ENCODE measurements around the gene RSPH3.
A peak's percentile ranks its signal among the peaks of the same experiment; 100 is the strongest.
"Not testable (repeated sequence)": the region's sequence is repeated elsewhere in the genome, so short reads cannot be mapped to it uniquely, and the experiment has no call there.

The RSPH3 gene

DNA sequence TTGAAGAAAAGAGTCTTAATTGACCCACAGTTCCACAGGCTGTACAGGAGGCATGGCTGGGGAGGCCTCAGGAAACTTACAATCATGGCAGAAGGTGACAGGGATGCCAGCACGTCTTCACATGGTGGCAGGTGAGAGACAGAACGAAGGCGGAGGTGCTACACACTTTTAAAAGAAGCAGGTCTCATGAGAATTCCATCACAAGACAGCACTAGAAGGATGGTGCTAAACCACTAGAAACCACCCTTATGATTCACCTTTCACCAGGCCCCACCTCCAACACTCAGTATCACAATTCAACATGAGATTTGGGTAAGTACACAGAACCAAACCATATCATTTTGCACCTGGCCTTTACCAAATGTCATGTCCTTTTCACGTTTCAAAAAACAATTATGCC is 23.9 kb upstream of the RSPH3 start:
- DNase-seq = peak; percentile 42

DNA sequence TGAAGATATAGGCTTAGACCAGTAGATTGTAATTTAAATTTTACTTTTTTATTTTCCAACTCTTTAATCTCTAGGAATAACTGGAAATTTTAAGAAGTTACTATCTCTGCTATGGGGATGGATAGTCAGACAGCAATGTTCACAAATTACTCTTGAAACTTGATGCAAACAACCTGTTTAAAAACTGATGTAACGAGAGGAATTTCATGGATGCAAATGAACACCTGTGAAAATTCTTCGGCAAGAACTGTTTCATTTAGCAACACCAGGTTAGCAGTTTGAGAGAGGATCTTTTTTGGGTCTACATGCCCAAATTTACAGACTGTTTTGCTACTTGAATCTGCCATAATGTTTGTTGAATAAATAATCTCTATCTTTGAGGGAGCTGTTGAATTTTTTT is 20.0 kb upstream of the RSPH3 start:
- DNase-seq = no peak

DNA sequence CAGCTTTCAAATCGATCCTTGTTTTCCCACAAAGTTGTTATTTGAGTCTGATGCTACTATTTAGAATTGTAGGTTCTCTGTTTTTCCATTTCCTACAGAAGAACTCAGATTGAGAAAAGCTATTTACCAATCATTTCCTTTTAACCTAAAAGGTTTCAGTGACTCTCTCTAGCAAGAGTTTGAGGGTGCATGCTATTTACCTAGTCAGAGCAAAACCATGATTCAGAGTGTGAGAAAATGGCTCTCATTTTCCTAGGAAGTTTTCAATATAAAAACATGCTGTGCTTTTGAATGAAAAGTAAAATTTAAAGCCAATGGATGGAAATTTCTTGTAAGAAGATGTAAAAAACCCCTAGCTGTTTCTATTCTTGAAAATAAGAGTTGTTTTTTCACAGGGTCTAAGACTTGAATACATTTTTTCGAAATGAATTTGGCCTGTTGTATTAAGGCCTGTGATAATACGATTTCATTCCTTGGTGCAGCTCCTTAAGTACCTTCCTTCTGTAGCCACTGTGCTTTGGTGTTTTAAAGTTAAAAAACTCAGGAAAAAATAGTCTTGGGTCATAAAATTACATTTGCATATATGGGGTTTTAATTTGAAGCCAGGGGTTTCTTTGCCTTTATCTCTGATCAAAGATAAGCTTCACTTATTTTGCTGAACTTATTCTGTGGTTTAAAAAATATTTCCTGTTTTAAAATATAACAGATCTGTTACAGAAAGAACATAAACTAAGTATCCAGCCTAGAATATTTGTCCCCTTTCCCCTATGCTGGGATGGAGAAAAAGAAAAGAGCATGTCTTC is 18.0 kb upstream of the RSPH3 start:
- no peak for DNase-seq

DNA sequence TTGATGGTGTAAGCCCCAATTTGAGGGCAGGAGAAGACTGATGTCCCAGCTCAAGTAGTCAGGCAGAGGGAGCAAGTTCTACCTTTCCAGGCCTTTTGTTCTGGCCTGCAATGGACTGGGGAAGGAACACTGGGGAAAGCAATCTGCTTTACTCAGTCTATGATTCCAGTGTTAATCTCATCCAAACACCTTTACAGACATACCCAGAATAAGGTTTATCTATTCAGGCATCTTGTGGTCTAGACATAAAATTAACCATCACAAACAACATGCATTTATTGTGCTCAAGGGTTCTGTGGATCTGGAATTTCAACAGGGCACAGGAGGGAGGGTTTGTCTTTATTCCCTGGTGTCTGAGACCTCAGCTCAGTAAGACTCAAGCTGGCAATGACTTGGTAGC is 14.4 kb upstream of the RSPH3 start:
- DNase-seq = no peak

DNA sequence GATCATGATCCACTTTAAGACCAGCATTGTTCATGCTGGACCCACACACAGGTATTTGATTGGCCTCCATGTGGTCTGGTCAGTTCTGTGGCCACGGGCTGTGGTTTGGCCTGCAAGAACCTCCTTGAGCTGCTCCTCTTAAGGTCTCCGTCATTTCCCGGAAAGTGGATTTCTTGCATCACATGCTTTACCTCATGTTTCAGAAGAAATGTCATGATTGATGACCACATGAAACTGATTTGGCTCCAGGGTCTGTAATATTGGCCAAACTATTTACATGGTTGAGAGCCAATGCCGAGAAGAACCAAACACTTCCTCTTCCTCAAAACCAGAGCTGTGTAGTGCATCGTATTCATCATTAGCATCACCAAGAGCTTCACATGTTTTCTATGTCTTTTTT is 13.2 kb upstream of the RSPH3 start:
- no peak for DNase-seq

DNA sequence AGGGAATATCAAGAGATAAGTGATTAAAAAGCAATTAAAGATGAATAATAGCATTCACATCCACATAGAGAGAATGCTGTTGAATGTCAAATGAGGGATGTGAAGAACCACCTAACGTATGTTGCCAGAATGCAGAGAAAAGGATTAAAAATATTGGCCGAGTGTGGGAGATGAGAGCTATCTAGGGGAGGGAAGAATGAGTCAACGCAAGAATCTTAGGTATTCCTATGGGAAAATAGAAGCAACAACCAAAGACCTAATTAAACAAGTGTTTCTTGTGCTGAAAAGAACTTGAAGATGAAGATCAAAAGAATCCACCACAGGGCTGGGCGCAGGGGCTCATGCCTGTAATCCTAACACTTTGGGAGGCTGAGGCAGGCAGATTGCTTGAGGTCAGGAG is 12.2 kb upstream of the RSPH3 start:
- DNase-seq = no peak

DNA sequence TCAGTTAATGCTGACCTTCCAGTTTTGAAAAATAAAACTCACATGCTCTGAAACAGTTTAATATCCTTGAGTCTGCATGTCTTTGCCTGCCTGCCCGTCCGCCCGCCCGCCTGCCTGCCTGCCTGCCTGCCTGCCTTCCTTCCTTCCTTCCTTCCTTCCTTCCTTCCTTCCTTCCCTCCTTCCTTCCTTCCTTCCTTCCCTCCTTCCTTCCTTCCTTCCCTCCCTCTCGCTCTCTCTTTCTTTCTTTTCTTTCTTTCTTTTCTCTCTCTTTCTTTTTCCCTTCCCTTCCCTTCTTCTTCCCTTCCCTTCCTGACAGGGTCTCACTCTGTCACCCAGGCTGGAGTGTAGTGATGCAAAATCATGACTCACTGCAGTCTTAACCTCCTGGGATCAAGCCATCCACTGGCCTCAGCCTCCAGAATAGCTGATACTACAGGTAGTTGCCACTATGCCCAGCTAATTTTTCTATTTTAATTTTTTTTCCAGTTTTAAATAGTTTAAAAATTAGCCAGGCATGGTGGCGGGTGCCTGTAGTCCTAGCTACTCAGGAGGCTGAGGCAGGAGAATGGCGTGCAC is 10.1 kb upstream of the RSPH3 start:
- DNase-seq = not testable (repeated sequence)

DNA sequence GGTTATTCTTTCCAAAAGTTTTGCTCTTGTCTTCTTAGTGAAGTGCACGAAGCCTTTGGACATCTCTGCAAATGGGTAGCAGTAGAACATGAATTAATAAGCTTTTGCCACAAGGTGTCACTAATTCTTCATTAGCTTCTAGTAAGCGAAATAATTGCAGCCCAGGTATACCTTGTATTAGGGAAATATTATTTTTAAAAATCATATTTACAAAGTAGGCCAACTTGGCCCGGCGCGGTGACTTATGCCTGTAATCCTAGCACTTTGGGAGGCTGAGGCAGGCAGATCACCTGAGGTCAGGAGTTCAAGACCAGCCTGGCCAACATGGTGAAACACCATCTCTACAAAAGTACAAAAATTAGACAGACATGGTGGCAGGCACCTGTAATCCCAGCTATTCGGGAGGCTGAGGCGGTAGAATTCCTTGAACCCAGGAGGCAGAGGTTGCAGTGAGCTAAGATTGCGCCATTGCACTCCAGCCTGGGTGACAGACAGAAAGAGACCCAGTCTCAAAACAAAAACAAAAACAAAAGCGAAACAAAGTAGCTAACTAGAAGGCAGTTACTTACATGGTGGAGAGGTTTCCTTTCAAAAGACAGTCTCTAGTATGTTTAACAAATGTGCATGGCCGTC is 8.8 kb upstream of the RSPH3 start:
- DNase-seq = no peak

DNA sequence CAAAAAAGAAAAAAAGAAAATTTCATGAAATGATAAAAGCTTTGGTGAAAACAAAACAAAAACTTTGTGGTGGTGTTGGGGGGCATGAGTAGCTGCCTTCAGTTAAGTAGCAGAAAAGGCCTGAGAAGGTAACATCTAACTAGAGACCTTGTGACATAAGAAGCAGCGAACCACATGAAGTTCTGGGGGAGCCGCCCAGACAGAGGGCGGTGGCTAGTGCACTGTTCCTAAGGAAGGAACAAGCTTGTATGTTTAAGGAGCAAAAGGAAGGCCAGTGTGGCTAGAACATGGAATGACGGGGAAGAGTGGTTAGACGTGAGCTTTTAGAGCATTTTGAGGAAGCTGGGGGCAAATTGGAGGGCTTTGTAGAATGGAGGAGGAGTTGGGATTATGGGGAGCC is 7.5 kb upstream of the RSPH3 start:
- no peak for DNase-seq

DNA sequence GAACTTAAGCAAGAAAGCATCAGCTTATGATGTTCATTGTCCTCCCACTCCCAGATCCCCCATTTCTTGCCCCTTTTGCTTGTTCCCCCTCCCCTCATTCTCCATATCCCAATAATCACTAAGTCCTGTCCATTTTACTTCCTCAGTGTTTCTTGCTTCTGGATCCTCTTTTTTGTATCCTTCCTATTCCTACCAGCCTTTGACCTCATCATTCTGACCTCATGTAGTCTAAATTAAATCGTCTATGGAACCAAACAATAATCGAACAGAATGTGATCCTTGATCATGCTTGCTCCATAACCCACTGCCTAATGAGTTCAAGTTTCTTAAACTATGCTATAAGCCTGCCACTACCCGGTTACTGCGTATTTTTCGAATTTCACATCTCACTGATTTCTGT is 5.4 kb upstream of the RSPH3 start:
- no peak for DNase-seq

DNA sequence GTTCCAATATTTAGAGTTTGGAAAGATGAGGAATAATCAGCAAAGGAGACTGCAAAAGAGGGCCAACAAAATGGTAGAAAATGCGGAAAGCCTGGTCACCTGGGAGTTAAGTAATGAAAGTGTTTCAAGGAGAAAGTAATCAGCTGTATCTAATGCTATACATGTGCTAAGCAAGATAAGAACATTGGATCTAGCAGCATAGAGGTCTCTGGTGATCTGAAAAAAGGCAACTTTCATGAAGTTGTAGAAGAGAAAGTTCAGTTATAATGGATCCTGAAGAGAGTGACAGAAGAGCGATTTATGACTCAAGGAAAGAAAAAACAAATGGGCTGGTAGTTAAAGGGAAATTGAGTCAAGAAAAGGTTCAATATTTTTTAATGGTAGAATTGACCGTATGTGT is 4.6 kb upstream of the RSPH3 start:
- DNase-seq = no peak

DNA sequence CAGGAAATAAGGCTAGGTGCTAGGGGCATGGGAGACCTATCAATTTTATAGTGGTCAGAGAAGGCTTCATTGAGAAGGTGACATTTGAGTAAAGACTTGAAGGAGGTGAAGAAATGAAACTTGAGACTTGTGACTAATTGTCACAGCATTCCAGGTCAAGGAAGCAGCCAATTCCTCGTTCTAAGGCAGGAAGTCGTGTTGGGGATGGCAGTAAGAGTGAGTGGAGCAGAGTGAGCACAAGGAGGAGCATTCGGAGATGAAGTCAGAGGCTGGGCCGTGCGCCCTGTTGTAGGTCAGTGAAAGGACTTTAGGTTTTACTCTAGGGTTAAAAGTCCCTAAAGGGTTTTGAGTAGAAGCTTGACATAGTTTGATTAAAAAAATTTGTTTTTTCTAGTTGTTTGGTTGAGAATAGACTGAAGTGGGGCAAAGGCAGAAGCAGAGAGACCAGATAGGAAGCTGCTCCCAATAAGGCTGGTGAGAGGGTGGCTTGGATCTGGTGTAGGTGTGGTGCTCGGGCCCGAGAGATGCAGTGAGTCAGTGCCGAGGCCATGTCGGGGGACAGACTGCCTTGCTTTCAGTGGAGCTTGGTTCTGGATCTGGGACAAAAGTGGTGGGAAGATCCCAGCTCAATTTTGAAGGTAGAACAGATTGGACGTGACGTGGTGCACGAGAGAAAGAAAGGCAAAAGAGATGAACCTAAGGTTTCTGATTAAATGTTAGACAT is 2.6 kb upstream of the RSPH3 start:
- no peak for DNase-seq

DNA sequence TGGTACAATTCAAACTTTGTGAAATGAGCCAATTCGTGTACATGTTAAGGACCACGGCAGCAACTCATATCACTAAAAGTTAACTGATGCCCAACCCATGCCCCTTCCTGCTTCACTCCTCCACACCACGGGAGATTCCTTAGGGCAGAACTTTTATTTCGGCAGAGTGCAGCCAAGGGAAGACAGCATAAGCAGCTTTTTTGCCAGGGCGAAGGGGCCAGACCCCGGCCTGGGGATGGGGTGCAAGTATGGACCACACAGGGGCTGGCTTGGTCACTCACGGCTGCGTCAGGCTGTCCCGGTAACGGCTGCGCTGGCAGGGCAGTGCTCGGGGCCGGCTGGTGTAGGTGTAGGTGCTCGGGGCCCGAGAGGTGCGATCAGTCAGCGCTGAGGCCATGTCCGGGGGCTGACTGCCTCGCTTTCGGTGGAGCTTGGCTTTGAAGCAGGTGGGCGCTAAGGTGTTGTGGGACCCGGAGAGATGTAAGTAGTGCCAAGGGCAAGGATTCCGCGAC is 792 bp downstream of the RSPH3 start:
- DNase-seq = no peak

DNA sequence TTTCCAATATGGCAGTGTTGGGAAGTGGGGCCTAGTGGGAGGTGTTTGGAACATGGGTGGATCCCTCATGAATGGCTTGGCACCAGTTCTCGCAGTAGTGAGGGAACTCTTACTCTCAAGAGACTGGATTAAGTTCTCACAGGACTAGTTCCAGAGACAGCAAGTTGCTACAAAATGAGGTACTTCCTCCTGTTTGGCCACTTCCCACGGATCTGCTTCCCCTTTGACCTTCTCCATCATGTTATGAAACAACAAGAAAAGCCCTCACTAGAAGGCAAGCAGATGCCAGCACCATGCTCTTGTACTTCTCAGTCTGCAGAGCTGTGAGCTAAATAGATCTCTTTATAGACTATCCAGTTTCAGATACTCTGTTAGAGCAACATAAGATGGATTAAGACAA is 3.1 kb downstream of the RSPH3 start:
- no peak for DNase-seq

DNA sequence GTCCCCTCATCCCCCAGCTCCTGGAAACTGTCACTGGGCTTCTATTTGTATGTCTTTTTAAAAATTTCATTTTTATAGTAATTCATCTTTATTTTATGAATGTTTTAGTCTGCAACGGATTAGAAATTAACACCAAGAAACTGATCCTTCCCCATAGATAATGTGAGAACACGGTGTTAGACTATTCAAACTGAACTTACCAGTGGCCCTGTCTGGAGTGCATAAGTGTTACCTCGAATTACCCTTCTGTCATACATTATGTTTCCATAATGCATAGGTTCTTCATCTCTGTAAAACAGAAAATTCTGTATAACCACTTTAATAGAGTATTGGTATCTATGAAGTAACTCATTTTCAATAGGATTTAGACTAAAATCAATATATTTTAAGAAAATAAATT is 6.4 kb downstream of the RSPH3 start:
- no peak for DNase-seq

DNA sequence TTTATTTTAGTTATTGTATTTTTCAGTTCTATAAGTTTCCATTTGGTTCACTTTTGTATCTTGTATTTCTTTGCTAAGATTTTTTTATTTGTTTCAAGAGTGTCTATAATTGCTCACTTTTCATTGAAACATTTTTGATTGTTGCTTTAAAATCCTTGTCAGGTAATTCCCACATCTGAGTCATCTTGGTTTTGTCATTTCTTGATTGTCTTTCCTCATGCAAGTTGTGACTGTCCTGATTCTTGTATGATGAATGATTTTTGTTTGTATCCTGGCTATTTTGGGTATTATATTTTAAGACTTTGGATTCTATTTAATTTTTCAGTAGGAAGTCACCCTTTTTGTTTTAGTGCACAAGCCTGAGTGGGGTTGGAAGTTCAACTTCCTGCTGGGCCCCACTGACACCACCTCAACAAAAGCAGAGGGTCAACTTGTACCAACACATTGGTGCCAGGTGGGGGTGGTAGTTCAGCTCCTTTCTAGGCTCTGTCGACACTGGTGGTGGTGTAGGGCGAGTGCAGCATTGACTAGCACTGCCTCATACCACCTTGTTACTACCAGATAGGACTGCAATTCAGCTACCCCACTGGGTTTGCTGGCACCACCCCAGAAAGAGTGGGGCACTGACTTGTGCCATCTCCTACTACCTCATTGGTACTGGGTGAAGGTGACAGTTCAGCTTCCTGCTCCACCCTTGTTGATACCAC is 8.8 kb downstream of the RSPH3 start:
- DNase-seq = peak; percentile 11

DNA sequence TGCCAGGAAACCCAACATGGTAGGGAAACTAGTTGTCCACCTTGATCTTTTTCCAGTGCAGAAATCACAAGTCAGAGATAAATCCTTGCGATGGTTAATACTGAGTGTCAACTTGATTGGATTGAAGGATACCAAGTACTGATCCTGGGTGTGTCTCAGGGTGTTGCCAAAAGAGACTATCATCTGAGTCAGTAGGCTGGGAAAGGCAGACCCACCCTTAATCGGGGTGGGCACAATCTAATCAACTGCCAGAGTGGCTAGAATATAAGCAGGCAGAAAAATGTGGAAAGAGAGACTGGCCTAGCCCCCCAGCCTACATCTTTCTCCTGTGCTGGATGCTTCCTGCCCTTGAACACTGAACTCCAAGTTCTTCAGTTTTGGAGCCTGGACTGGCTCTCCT is 10.3 kb downstream of the RSPH3 start:
- not testable (repeated sequence) for DNase-seq

DNA sequence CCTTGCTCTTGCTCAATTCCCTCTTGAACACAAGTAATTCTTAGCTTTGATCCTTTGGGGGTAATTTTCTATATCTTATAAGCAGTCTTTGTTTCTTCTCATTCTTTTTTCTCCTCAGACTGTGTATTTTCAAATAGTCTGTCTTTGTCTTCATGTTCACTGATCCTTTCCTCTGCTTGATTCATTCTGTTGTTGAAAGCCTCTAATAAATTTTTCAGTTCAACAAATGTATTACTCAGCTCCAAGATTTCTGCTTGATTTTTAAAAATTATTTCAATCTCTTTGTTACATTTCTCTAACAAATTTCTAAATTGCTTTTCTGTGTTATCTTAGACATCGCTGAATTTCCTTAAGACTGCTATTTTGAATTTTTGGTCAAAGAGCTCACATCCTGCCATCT is 11.5 kb downstream of the RSPH3 start:
- DNase-seq = no peak

DNA sequence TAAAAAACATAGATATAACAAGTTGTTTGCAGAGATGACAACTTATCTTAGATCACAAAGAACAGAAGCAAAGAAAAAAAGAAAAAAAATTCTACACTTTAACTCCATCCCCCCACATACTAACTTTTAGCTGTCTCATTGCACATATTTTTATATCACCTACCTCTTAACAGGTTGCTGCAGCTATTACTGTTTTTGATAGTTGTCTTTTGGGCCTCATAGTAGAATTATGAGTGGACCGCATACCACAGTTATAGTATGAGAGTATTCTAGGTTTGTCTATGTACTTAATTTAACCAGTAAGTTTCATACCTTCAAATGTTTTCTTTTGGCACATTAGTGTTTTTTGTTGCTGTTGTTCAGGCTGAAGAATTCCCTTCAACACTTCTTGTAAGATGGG is 12.3 kb downstream of the RSPH3 start:
- no peak for DNase-seq

DNA sequence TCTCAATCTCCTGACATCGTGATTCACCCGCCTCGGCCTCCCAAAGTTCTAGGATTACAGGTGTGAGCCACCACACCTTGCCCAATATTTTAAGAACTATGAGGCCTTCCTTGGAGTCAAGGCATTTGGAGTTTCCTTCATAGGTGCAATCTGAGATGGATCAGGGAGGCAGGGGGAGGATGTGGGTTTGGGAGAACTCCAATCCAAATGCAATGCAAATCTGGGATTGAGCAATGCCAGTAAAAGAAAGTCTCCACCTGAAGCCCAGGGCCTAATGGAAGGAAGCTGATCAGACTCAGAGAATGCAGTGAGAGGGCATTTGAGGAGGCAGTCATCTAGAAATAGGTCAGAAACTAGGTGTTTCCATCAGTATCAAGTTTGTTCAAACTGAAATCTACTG is 21.2 kb downstream of the RSPH3 start:
- no peak for DNase-seq

DNA sequence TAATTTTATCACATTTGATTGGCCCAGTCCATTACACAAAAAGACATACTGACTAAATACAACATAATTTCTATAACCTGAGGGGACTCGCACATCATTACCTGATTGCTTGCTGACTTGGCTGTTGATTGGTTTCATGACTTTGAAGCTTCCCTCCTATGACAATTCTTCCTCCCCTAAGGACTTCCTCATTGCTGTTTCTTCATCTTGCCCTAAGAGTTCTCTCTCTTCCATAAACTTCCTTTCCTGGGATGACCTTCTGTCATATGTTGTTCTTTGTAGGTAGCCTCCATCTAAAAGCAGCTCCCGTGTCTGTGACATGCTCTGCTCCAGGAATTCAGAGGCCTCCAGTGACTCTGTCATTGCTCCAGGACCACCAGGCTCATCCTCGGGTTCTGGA is 22.6 kb downstream of the RSPH3 start:
- no peak for DNase-seq

DNA sequence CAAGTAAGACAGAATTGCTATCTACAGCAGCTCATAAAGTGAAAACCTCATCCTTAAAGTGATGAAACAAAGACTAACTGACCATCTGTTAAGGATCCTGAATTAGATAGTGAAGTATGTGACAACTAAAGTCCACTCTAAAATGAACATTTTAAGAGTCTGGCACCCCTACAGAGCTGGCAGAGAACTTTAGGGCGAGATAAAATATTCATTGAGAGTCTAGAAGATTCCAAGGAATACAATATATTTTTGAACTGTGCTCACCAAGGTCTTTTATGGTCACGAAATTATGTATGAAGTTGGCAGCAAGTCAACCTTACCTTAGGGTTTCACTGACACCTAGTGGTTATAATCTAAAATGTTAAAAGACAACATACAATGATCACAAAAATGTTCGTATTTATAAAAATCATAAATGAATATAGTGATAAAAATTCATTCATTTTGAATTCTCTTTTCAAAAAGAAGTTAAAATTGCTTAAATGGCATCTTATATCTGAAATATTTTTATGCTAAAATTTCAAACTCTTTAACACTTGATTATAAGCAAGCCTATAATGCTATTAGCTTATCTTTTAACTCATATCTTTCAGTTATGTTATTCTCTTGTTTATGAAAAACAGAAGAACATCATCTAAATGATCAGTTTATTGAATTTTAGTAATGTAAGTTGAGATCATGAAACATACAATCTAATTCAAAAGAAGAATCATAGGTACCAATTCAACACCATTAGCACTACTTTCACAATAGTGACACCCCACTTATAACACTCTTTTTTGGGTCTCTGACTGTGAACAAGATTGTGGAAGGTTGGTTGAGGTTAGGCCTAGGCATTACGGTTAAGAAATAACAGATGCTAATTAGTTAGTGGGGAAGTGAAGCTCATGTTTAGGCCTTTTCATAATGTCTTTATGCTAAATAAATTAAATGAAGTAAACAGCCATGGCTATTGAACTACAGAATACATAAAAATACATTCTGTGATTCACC is 27.5 kb downstream of the RSPH3 start:
- DNase-seq = no peak
